Lower leg skin (tissue), 3 donors: ENCODE results near the gene DYRK4.

Experiments
- CTCF ChIP-seq, 3 donors: fragments of 450-650 bp; IDR thresholded peaks; one replicate each; pipeline ENCODE4 v1.5.1; 2016; ENCODE audit warnings: antibody characterized with exemption in 3 of 3, mild to moderate bottlenecking in 3 of 3, moderate library complexity in 2 of 3
- POLR2A ChIP-seq, 2 donors: fragments of 450-650 bp; IDR thresholded peaks; one replicate each; pipeline ENCODE4 v1.6.1; 2016 to 2017; ENCODE audit warnings: antibody characterized with exemption in 2 of 2, mild to moderate bottlenecking in 1 of 2, moderate library complexity in 1 of 2

- TF ChIP-seq CTCF (IDR thresholded peaks at IDR 0.05) (no peak), POLR2A (IDR thresholded peaks at IDR 0.05) (no peak)
Measured at GRCh38 chr12:4589941-4590340, 27.9 kb downstream of the DYRK4 start.
